Measurements from ENCODE around the gene IFT43.

IFT43 gene

GRCh38 chr14:76019676-76020075 is 34.1 kb downstream of the IFT43 start:
- no peak for DNase-seq

- DNase-seq: no peak
Measured at GRCh38 chr14:76022991-76023390, 37.4 kb downstream of the IFT43 start.

- no peak for DNase-seq
Measured at GRCh38 chr14:76023757-76024156, 38.2 kb downstream of the IFT43 start.

GRCh38 chr14:76024211-76024907 is 38.8 kb downstream of the IFT43 start:
- no peak for DNase-seq

- no peak for DNase-seq
Measured at GRCh38 chr14:76034566-76034965, 49.0 kb downstream of the IFT43 start.

- DNase-seq: no peak
Measured at GRCh38 chr14:76040704-76041103, 55.1 kb downstream of the IFT43 start.

- DNase-seq: no peak
Measured at GRCh38 chr14:76045773-76046172, 60.2 kb downstream of the IFT43 start.

GRCh38 chr14:76050250-76050649 is 64.7 kb downstream of the IFT43 start:
- DNase-seq: no peak

- DNase-seq: no peak
Measured at GRCh38 chr14:76050797-76051392, 65.3 kb downstream of the IFT43 start.

GRCh38 chr14:76051717-76052465 is 66.3 kb downstream of the IFT43 start:
- DNase-seq: no peak

GRCh38 chr14:76053572-76054355 is 68.2 kb downstream of the IFT43 start:
- DNase-seq: no peak

GRCh38 chr14:76055330-76055729 is 69.8 kb downstream of the IFT43 start:
- no peak for DNase-seq

- DNase-seq: no peak
Measured at GRCh38 chr14:76056128-76056527, 70.6 kb downstream of the IFT43 start.

GRCh38 chr14:76057914-76058313 is 72.4 kb downstream of the IFT43 start:
- no peak for DNase-seq

GRCh38 chr14:76063327-76063726 is 77.8 kb downstream of the IFT43 start:
- no peak for DNase-seq

GRCh38 chr14:76065519-76065918 is 80.0 kb downstream of the IFT43 start:
- DNase-seq: no peak

GRCh38 chr14:76067536-76067935 is 82.0 kb downstream of the IFT43 start:
- DNase-seq: no peak

GRCh38 chr14:76073717-76074116 is 88.2 kb downstream of the IFT43 start:
- DNase-seq: no peak

GRCh38 chr14:76077340-76077739 is 91.8 kb downstream of the IFT43 start:
- DNase-seq: no peak

GRCh38 chr14:76078501-76078900 is 92.9 kb downstream of the IFT43 start:
- no peak for DNase-seq

- DNase-seq: no peak
Measured at GRCh38 chr14:76080025-76080424, 94.5 kb downstream of the IFT43 start.

GRCh38 chr14:76080471-76080870 is 94.9 kb downstream of the IFT43 start:
- no peak for DNase-seq

GRCh38 chr14:76081642-76082041 is 96.1 kb downstream of the IFT43 start:
- no peak for DNase-seq

Measured in GF-D8 (cell line).